Esophagus squamous epithelium (tissue), 5 donors: Measurements from ENCODE around the gene CATSPERZ. TPM values are rescaled to one million over a fixed set of nuclear protein-coding genes. Genes with fewer than 3 reads are reported as not detected.

ENCODE experiments used
- DNase-seq: peaks from one replicate; lab custom pipeline; 2025; lab: John Stamatoyannopoulos, UW
- H3K27ac ChIP-seq, 4 donors: fragments of 200-600 bp; sonication (generic); one replicate each; pipeline ENCODE4 v1.5.1; 2016 to 2019; ENCODE audit warnings: mild to moderate bottlenecking in 1 of 4
- H3K27me3 ChIP-seq, 4 donors: fragments of 200-600 bp; sonication (generic); 1 replicate in 3 of 4; 2 replicates in 1 of 4; pipeline versions ENCODE4 v1.5.1 to v1.6.0; 2017 to 2021; ENCODE audit warnings: antibody characterized with exemption in 1 of 4
- H3K36me3 ChIP-seq, 3 donors: fragments of 200-600 bp; sonication (generic); one replicate each; pipeline ENCODE4 v1.5.1; 2016 to 2019
- H3K4me1 ChIP-seq, 3 donors: fragments of 200-600 bp; sonication (generic); one replicate each; pipeline ENCODE4 v1.5.1; 2017 to 2019
- H3K4me3 ChIP-seq, 4 donors: fragments of 200-600 bp; sonication (generic); 1 replicate in 3 of 4; 2 replicates in 1 of 4; pipeline ENCODE4 v1.5.1; 2016 to 2019; ENCODE audit warnings: mild to moderate bottlenecking in 2 of 4, moderate library complexity in 1 of 4
- H3K9me3 ChIP-seq, 3 donors: fragments of 200-600 bp; sonication (generic); one replicate each; pipeline ENCODE4 v1.5.1; 2016 to 2019
- CTCF ChIP-seq, 6 experiments: fragments of 450-650 bp in 4 of 6; fragments of 200-600 bp in 2 of 6; sonication (generic) in 2 of 6; IDR thresholded peaks; one replicate each; pipeline ENCODE4 v1.5.1; 2016 to 2019; ENCODE audit warnings: antibody characterized with exemption in 6 of 6, mild to moderate bottlenecking in 4 of 6, moderate library complexity in 4 of 6
- POLR2A ChIP-seq, 4 donors: fragments of 450-650 bp; IDR thresholded peaks; one replicate each; pipeline ENCODE4 v1.6.1; 2017; ENCODE audit warnings: antibody characterized with exemption in 4 of 4, mild to moderate bottlenecking in 4 of 4, moderate library complexity in 3 of 4
- WGBS, 2 donors: methylation state at CpG; one replicate each; pipeline ENCODE4 v1.1.5; 2018; 5-methylcytosine and 5-hydroxymethylcytosine counted together
- intact Hi-C: fragments of 100-400 bp; cut with DNase I; formaldehyde crosslinking; loops from one replicate; pipeline ENCODE4 v1.15.0; 2022
- total RNA-seq, 4 donors: library from RNA; depleted of rRNA; stranded (reverse); fragments of >200 nt; gene quantifications; one replicate each; pipeline ENCODE4 v1.1.0, GENCODE V29; 2016
- donor health status: DM: yes; HTN: yes; CAD: no.

Gene CATSPERZ
- total RNA-seq, 4 donors from 2014 or later, result not detected

- Histone ChIP-seq H3K27me3 (peaks cover 8 to 71% (median 14%) of the 10 kb centered on the region in 4 donors), H3K4me1 (peaks cover 10 to 40% (median 20%) of the 10 kb centered on the region in 3 donors), H3K36me3 (peaks cover 0 to 10% (median 0%) of the 10 kb centered on the region in 3 donors), H3K4me3 (peak overlapping the region; percentile 23 to 67 (median 37)), H3K27ac (no peak overlapping the region), H3K9me3 (no peaks in the 10 kb centered on the region)
- no peak for DNase-seq
- intact Hi-C loops, result no loop called here
- TF ChIP-seq POLR2A (IDR thresholded peaks at IDR 0.05) (no peak), CTCF (IDR thresholded peaks at IDR 0.05) (no peak)
- WGBS, 2 donors, result no CpG with 5 or more reads among the region's 96 CpGs
These were observed 8.3 kb upstream of the CATSPERZ start for GRCh38 chr11:64291752-64292459.

- intact Hi-C loops, result no loop called here
- Histone ChIP-seq H3K27ac (no peak overlapping the region), H3K36me3 (peaks cover 0 to 7% (median 0%) of the 10 kb centered on the region in 3 donors), H3K4me1 (peaks cover 10 to 36% (median 20%) of the 10 kb centered on the region in 3 donors), H3K4me3 (peak overlapping the region; percentile 23 to 67 (median 37)), H3K9me3 (no peaks in the 10 kb centered on the region), H3K27me3 (peaks cover 8 to 78% (median 17%) of the 10 kb centered on the region in 4 donors)
- TF ChIP-seq CTCF (IDR thresholded peaks at IDR 0.05) (no peak), POLR2A (IDR thresholded peaks at IDR 0.05) (no peak)
- WGBS, 2 donors, result 6 to 12% methylated on average over 17 to 21 of the region's 42 CpGs
- no peak for DNase-seq
These were observed 7.5 kb upstream of the CATSPERZ start for GRCh38 chr11:64292460-64293254.

GRCh38 chr11:64294774-64295173 lies 5.4 kb upstream of the CATSPERZ start:
- DNase-seq, result no peak
- peaks cover 19 to 48% (median 28%) of the 10 kb centered on the region in 3 donors for H3K4me1 ChIP-seq
- H3K36me3 ChIP-seq, result no peaks in the 10 kb centered on the region
- TF ChIP-seq POLR2A (IDR thresholded peaks at IDR 0.05) (no peak), CTCF (IDR thresholded peaks at IDR 0.05) (no peak)
- H3K27me3 ChIP-seq, result peaks cover 14 to 99% (median 27%) of the 10 kb centered on the region in 4 donors
- intact Hi-C loops, result no loop called here
- H3K4me3 ChIP-seq, result no peak overlapping the region
- no peaks in the 10 kb centered on the region for H3K9me3 ChIP-seq
- H3K27ac ChIP-seq, result no peak overlapping the region
- 36 to 79% methylated on average over 2 of the region's 3 CpGs for WGBS, 2 donors

GRCh38 chr11:64295760-64296159 lies 4.4 kb upstream of the CATSPERZ start:
- no peak for TF ChIP-seq CTCF (IDR thresholded peaks at IDR 0.05)
- TF ChIP-seq POLR2A (IDR thresholded peaks at IDR 0.05), result no peak
- no peak for DNase-seq
- peaks cover 17 to 100% (median 29%) of the 10 kb centered on the region in 4 donors for H3K27me3 ChIP-seq
- intact Hi-C loops, result no loop called here
- H3K27ac ChIP-seq, result no peak overlapping the region
- no peaks in the 10 kb centered on the region for H3K36me3 ChIP-seq
- 87 to 90% methylated on average over 4 of the region's 4 CpGs for WGBS, 2 donors
- peaks cover 29 to 58% (median 38%) of the 10 kb centered on the region in 3 donors for H3K4me1 ChIP-seq
- H3K4me3 ChIP-seq, result no peak overlapping the region
- H3K9me3 ChIP-seq, result no peaks in the 10 kb centered on the region

GRCh38 chr11:64296236-64296635 lies 3.9 kb upstream of the CATSPERZ start:
- DNase-seq, result no peak
- intact Hi-C loops, result no loop called here
- Histone ChIP-seq H3K27me3 (peaks cover 17 to 100% (median 27%) of the 10 kb centered on the region in 4 donors), H3K27ac (no peak overlapping the region), H3K9me3 (no peaks in the 10 kb centered on the region), H3K36me3 (no peaks in the 10 kb centered on the region), H3K4me3 (no peak overlapping the region), H3K4me1 (peaks cover 26 to 58% (median 37%) of the 10 kb centered on the region in 3 donors)
- TF ChIP-seq CTCF (IDR thresholded peaks at IDR 0.05), result no peak
- no peak for TF ChIP-seq POLR2A (IDR thresholded peaks at IDR 0.05)
- 20% methylated on average over 1 of the region's 1 CpG for WGBS, 2 donors
